Epithelial cell of proximal tubule (primary cell): ENCODE measurements around the gene RASSF9. TPM values are rescaled to one million over a fixed set of nuclear protein-coding genes. Genes with fewer than 3 reads are reported as not detected.

ENCODE experiments used
- DNase-seq: peaks from one replicate; pipeline ENCODE4 v3.0.0-alpha.2; 2011; ENCODE audit warnings: low read depth
- H3K4me3 ChIP-seq: 2 replicates; pipeline ENCODE4 v1.5.1; 2011; ENCODE audit warnings: low read depth, mild to moderate bottlenecking, low read length
- CTCF ChIP-seq: conservative IDR thresholded peaks from 2 replicates; pipeline ENCODE4 v1.5.1; 2012; ENCODE audit warnings: low read depth, mild to moderate bottlenecking, low read length
- total RNA-seq: library from RNA; depleted of rRNA; stranded (reverse); fragments of >200 nt; gene quantifications from 2 replicates; pipeline ENCODE4 v1.2.3, GENCODE V29; 2015

Gene RASSF9
- total RNA-seq, 1 donor from 2014 or later: 1.8 TPM

- no peak for DNase-seq
- no peak for TF ChIP-seq CTCF
- no peak overlapping the region for H3K4me3 ChIP-seq
These were observed 12.6 kb downstream of the RASSF9 start for GRCh38 chr12:85823436-85824180.

- no peak for DNase-seq
- TF ChIP-seq CTCF: no peak
- H3K4me3 ChIP-seq: no peak overlapping the region
These were observed 14.4 kb downstream of the RASSF9 start for GRCh38 chr12:85821759-85822158.

GRCh38 chr12:85821206-85821605 is 15.0 kb downstream of the RASSF9 start:
- no peak for TF ChIP-seq CTCF
- no peak for DNase-seq
- no peak overlapping the region for H3K4me3 ChIP-seq

GRCh38 chr12:85820101-85820500 is 16.1 kb downstream of the RASSF9 start:
- no peak for DNase-seq
- no peak overlapping the region for H3K4me3 ChIP-seq
- no peak for TF ChIP-seq CTCF

- no peak overlapping the region for H3K4me3 ChIP-seq
- TF ChIP-seq CTCF: no peak
- no peak for DNase-seq
These were observed 21.5 kb downstream of the RASSF9 start for GRCh38 chr12:85814741-85815140.

- no peak overlapping the region for H3K4me3 ChIP-seq
- no peak for DNase-seq
- TF ChIP-seq CTCF: no peak
These were observed 22.1 kb downstream of the RASSF9 start for GRCh38 chr12:85814071-85814470.

- no peak for TF ChIP-seq CTCF
- no peak overlapping the region for H3K4me3 ChIP-seq
- no peak for DNase-seq
These were observed 26.7 kb downstream of the RASSF9 start for GRCh38 chr12:85809500-85809899.
